K562 (cell line): ENCODE measurements around the gene AIMP2. TPM values are rescaled to one million over a fixed set of nuclear protein-coding genes. Genes with fewer than 3 reads are reported as not detected.
A peak's percentile ranks its signal among the peaks of the same experiment; 100 is the strongest.

Experiments used
- CSDE1 ChIP-seq, 2 experiments: fragments of 450-650 bp; IDR thresholded peaks; 2 replicates each; pipeline ENCODE4 v1.6.1; 2016; ENCODE audit warnings: mild to moderate bottlenecking in 1 of 2
- HCFC1 ChIP-seq: IDR thresholded peaks from 2 replicates; pipeline ENCODE4 v1.6.1; 2012; ENCODE audit warnings: low read depth, low read length, improper control_type of control experiment
- KAT7 ChIP-seq: sonication (generic); formaldehyde crosslinking; IDR thresholded peaks from 2 replicates; pipeline ENCODE4 v1.8.0; 2022; ENCODE audit warnings: missing genetic modification reagents, mild to moderate bottlenecking, borderline replicate concordance
- KDM1A ChIP-seq, 2 experiments: fragments of 450-650 bp; IDR thresholded peaks; 2 replicates each; pipeline ENCODE4 v1.6.1; 2016; ENCODE audit warnings: mild to moderate bottlenecking in 2 of 2
- LEF1 ChIP-seq: fragments of 450-650 bp; IDR thresholded peaks from 2 replicates; pipeline ENCODE4 v1.6.1; 2016; ENCODE audit warnings: mild to moderate bottlenecking
- TAL1 ChIP-seq: fragments of 450-650 bp; IDR thresholded peaks from 2 replicates; pipeline ENCODE4 v1.6.1; 2016; ENCODE audit warnings: mild to moderate bottlenecking
- TEAD4 ChIP-seq, 2 experiments: sonication (generic) in 1 of 2; formaldehyde crosslinking in 1 of 2; IDR thresholded peaks; 2 replicates each; pipeline versions ENCODE4 v1.6.1 to v1.8.0; 2012 to 2022; ENCODE audit warnings: borderline replicate concordance in 1 of 2, inconsistent platforms in 1 of 2, low read length in 1 of 2, mild to moderate bottlenecking in 1 of 2, missing genetic modification reagents in 1 of 2
- WHSC1 ChIP-seq: IDR thresholded peaks from one replicate; pipeline ENCODE4 v1.6.1; 2012; ENCODE audit warnings: low read length, control low read depth, inconsistent platforms
- ZBTB8A ChIP-seq: fragments of 450-650 bp; IDR thresholded peaks from 2 replicates; pipeline ENCODE4 v1.6.1; 2018; ENCODE audit warnings: mild to moderate bottlenecking, moderate library complexity; ENCODE audit not compliant: partially characterized antibody
- ZNF253 ChIP-seq: fragments of 250-450 bp; sonication (Bioruptor Pico); conservative IDR thresholded peaks from 2 replicates; pipeline ENCODE4 v1.6.1; 2021; ENCODE audit warnings: mild to moderate bottlenecking
- ZNF263 ChIP-seq: sonication (generic); formaldehyde crosslinking; IDR thresholded peaks from 2 replicates; pipeline ENCODE4 v1.8.0; 2022; ENCODE audit warnings: mild to moderate bottlenecking, missing genetic modification reagents, borderline replicate concordance
- ZNF324 ChIP-seq: fragments of 250-450 bp; sonication (Bioruptor Pico); IDR thresholded peaks from 2 replicates; pipeline ENCODE4 v1.4.0; 2020; ENCODE audit warnings: mild to moderate bottlenecking
- polyA plus RNA-seq, 8 experiments: library from polyadenylated mRNA; depleted of rRNA in 4 of 8; stranded (reverse) in 5 of 8; unstranded in 3 of 8; fragments of >200 nt; fragmentation: Nextera tagmentation in 2 of 8; fragmentation: Illumina TruSeq in 1 of 8; extraction: Ambion mirVana in 2 of 8; extraction: Trizol in 1 of 8; gene quantifications; 2 replicates each; pipeline versions ENCODE4 v1.2.1 to v1.2.3, GENCODE V29; 2011 to 2014; ENCODE audit warnings: inconsistent platforms in 1 of 8, missing spikeins in 1 of 8
- total RNA-seq, 7 experiments: library from RNA; depleted of rRNA in 6 of 7; stranded (reverse); fragments of >200 nt in 6 of 7; fragmentation: Illumina TruSeq in 2 of 7; extraction: Trizol in 2 of 7; gene quantifications; 2 replicates each; pipeline versions ENCODE4 v1.2.1 to v1.2.3, GENCODE V29; 2011 to 2021; ENCODE audit warnings: low replicate concordance in 1 of 7
- TF ChIP-seq, protein P1 (sequence below): fragments of 450-650 bp; IDR thresholded peaks from 2 replicates; pipeline ENCODE4 v1.6.1; 2017; ENCODE audit warnings: antibody characterized with exemption, mild to moderate bottlenecking
- TF ChIP-seq, protein P2 (sequence below): fragments of 450-650 bp; conservative IDR thresholded peaks from 2 replicates; pipeline ENCODE4 v1.6.1; 2016; ENCODE audit warnings: missing genetic modification characterization, low read depth, mild to moderate bottlenecking, missing compliant biosample characterization, moderate library complexity
- TF ChIP-seq, protein P3 (sequence below): fragments of 250-450 bp; sonication (Bioruptor Pico); IDR thresholded peaks from 2 replicates; pipeline ENCODE4 v1.4.0; 2020; ENCODE audit warnings: mild to moderate bottlenecking, moderate library complexity
- TF ChIP-seq, protein P4 (sequence below): fragments of 200-800 bp; sonication (Bioruptor generic); IDR thresholded peaks from 2 replicates; pipeline ENCODE4 v1.6.1; 2016; ENCODE audit warnings: missing genetic modification characterization, missing compliant biosample characterization

Gene AIMP2
- total and polyA plus RNA-seq, 9 of the 15 experiments (the other 6 are each of a cell fraction or from before 2014, with no cell fraction given) = 47.5 to 84.9 (median 63.5) TPM

DNA sequence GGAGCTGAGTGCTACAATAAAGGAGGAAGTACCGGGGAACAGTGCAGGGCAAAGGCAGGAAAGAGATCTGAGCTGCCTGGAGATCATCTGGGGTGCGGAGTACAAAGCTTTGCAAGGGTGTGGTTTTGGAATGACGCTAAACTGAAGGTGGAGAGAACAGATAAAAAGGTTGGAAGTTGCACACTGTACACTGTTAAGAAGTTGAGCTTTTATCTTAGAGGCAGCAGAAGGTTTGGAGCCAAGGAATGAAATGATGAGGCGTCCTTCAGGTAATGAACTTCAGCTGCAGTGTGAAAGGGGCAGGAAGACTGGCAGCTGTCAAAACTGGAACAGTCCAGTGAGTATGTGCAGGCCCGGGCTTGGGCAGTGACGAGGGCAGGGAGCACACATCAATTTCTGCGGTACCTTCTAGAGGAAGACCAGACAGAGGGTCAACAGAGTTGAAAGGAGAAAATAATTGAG, 14.9 kb downstream of the AIMP2 start (continued):
- TF ChIP-seq, protein P1, sequence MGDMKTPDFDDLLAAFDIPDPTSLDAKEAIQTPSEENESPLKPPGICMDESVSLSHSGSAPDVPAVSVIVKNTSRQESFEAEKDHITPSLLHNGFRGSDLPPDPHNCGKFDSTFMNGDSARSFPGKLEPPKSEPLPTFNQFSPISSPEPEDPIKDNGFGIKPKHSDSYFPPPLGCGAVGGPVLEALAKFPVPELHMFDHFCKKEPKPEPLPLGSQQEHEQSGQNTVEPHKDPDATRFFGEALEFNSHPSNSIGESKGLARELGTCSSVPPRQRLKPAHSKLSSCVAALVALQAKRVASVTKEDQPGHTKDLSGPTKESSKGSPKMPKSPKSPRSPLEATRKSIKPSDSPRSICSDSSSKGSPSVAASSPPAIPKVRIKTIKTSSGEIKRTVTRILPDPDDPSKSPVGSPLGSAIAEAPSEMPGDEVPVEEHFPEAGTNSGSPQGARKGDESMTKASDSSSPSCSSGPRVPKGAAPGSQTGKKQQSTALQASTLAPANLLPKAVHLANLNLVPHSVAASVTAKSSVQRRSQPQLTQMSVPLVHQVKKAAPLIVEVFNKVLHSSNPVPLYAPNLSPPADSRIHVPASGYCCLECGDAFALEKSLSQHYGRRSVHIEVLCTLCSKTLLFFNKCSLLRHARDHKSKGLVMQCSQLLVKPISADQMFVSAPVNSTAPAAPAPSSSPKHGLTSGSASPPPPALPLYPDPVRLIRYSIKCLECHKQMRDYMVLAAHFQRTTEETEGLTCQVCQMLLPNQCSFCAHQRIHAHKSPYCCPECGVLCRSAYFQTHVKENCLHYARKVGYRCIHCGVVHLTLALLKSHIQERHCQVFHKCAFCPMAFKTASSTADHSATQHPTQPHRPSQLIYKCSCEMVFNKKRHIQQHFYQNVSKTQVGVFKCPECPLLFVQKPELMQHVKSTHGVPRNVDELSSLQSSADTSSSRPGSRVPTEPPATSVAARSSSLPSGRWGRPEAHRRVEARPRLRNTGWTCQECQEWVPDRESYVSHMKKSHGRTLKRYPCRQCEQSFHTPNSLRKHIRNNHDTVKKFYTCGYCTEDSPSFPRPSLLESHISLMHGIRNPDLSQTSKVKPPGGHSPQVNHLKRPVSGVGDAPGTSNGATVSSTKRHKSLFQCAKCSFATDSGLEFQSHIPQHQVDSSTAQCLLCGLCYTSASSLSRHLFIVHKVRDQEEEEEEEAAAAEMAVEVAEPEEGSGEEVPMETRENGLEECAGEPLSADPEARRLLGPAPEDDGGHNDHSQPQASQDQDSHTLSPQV = peak; percentile 72; the same call in 1 of the 2 replicates
- TF ChIP-seq ZNF324 (CRISPR knock-in tag) = no peak
- peak; percentile 99 for TF ChIP-seq TEAD4 (IDR thresholded peaks at IDR 0.05; ENCODE audit: low read length)
- TF ChIP-seq TEAD4 (CRISPR knock-in tag; IDR thresholded peaks at IDR 0.05; ENCODE audit: borderline replicate concordance) = no peak
- no peak for TF ChIP-seq ZNF253 (CRISPR knock-in tag)
- TF ChIP-seq ZNF263 = no peak; the same call in 1 of the 2 replicates
- TF ChIP-seq, protein P2, sequence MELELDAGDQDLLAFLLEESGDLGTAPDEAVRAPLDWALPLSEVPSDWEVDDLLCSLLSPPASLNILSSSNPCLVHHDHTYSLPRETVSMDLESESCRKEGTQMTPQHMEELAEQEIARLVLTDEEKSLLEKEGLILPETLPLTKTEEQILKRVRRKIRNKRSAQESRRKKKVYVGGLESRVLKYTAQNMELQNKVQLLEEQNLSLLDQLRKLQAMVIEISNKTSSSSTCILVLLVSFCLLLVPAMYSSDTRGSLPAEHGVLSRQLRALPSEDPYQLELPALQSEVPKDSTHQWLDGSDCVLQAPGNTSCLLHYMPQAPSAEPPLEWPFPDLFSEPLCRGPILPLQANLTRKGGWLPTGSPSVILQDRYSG = no peak; the same call in 1 of the 2 replicates
- no peak for TF ChIP-seq ZBTB8A
- TF ChIP-seq, protein P3, sequence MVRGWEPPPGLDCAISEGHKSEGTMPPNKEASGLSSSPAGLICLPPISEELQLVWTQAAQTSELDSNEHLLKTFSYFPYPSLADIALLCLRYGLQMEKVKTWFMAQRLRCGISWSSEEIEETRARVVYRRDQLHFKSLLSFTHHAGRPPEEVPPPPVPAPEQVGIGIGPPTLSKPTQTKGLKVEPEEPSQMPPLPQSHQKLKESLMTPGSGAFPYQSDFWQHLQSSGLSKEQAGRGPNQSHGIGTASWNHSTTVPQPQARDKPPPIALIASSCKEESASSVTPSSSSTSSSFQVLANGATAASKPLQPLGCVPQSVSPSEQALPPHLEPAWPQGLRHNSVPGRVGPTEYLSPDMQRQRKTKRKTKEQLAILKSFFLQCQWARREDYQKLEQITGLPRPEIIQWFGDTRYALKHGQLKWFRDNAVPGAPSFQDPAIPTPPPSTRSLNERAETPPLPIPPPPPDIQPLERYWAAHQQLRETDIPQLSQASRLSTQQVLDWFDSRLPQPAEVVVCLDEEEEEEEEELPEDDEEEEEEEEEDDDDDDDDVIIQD (CRISPR knock-in tag) = no peak
- TF ChIP-seq KAT7 (CRISPR knock-in tag) = no peak
- peak; percentile 97 to 98 for TF ChIP-seq KDM1A (IDR thresholded peaks at IDR 0.05)
- TF ChIP-seq, protein P4, sequence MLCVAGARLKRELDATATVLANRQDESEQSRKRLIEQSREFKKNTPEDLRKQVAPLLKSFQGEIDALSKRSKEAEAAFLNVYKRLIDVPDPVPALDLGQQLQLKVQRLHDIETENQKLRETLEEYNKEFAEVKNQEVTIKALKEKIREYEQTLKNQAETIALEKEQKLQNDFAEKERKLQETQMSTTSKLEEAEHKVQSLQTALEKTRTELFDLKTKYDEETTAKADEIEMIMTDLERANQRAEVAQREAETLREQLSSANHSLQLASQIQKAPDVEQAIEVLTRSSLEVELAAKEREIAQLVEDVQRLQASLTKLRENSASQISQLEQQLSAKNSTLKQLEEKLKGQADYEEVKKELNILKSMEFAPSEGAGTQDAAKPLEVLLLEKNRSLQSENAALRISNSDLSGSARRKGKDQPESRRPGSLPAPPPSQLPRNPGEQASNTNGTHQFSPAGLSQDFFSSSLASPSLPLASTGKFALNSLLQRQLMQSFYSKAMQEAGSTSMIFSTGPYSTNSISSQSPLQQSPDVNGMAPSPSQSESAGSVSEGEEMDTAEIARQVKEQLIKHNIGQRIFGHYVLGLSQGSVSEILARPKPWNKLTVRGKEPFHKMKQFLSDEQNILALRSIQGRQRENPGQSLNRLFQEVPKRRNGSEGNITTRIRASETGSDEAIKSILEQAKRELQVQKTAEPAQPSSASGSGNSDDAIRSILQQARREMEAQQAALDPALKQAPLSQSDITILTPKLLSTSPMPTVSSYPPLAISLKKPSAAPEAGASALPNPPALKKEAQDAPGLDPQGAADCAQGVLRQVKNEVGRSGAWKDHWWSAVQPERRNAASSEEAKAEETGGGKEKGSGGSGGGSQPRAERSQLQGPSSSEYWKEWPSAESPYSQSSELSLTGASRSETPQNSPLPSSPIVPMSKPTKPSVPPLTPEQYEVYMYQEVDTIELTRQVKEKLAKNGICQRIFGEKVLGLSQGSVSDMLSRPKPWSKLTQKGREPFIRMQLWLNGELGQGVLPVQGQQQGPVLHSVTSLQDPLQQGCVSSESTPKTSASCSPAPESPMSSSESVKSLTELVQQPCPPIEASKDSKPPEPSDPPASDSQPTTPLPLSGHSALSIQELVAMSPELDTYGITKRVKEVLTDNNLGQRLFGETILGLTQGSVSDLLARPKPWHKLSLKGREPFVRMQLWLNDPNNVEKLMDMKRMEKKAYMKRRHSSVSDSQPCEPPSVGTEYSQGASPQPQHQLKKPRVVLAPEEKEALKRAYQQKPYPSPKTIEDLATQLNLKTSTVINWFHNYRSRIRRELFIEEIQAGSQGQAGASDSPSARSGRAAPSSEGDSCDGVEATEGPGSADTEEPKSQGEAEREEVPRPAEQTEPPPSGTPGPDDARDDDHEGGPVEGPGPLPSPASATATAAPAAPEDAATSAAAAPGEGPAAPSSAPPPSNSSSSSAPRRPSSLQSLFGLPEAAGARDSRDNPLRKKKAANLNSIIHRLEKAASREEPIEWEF (CRISPR knock-in tag) = peak; percentile 50; the same call in 1 of the 2 replicates
- TF ChIP-seq WHSC1 = no peak
- no peak for TF ChIP-seq CSDE1 (IDR thresholded peaks at IDR 0.05)
- peak; percentile 97 for TF ChIP-seq LEF1
- TF ChIP-seq HCFC1 = no peak
- peak; percentile 99 for TF ChIP-seq TAL1
